Ovary (tissue), 10 donors: ENCODE measurements around the gene TBP. TPM values are rescaled to one million over a fixed set of nuclear protein-coding genes. Genes with fewer than 3 reads are reported as not detected.
A peak's percentile ranks its signal among the peaks of the same experiment; 100 is the strongest.
"Not testable (repeated sequence)": the region's sequence is repeated elsewhere in the genome, so short reads cannot be mapped to it uniquely, and the experiment has no call there.

Experiments used
- DNase-seq, 5 donors: peaks; one replicate each; pipeline ENCODE4 v3.0.0-alpha.2; 2019 to 2020
- H3K27ac ChIP-seq, 2 donors: fragments of 200-600 bp; one replicate each; pipeline versions ENCODE4 v1.5.1 to v1.8.0; 2019 to 2022
- H3K27me3 ChIP-seq: fragments of 200-600 bp; one replicate; pipeline ENCODE4 v1.8.0; 2022
- H3K36me3 ChIP-seq: fragments of 200-600 bp; sonication (generic); one replicate; pipeline ENCODE4 v1.5.1; 2019
- H3K4me1 ChIP-seq: one replicate; pipeline ENCODE4 v1.8.1; 2013; ENCODE audit warnings: mild to moderate bottlenecking, moderate library complexity; ENCODE audit not compliant: insufficient read depth
- H3K4me3 ChIP-seq: fragments of 200-600 bp; sonication (generic); one replicate; pipeline ENCODE4 v1.5.1; 2017
- H3K9me3 ChIP-seq, 2 donors: fragments of 200-600 bp in 1 of 2; sonication (generic) in 1 of 2; one replicate each; pipeline versions ENCODE4 v1.5.1 to v1.8.1; 2013 to 2019; ENCODE audit warnings: mild to moderate bottlenecking in 1 of 2, moderate library complexity in 1 of 2
- CTCF ChIP-seq, 3 donors: fragments of 450-650 bp in 2 of 3; fragments of 200-600 bp in 1 of 3; IDR thresholded peaks; one replicate each; pipeline versions ENCODE4 v1.5.1 to v1.8.0; 2016 to 2022; ENCODE audit warnings: antibody characterized with exemption in 3 of 3, mild to moderate bottlenecking in 1 of 3
- EP300 ChIP-seq: sonication (generic); formaldehyde crosslinking; IDR thresholded peaks from one replicate; pipeline ENCODE4 v1.6.1; 2017; ENCODE audit warnings: antibody characterized with exemption
- POLR2A ChIP-seq: fragments of 450-650 bp; IDR thresholded peaks from one replicate; pipeline ENCODE4 v1.6.1; 2017; ENCODE audit warnings: antibody characterized with exemption, mild to moderate bottlenecking, moderate library complexity
- WGBS, 3 donors: extraction: QIAGEN DNeasy Blood & Tissue Kit in 1 of 3; methylation state at CpG; one replicate each; pipeline versions ENCODE4 v1.1.5 to v1.1.7; 2013 to 2017; 5-methylcytosine and 5-hydroxymethylcytosine counted together
- intact Hi-C, 4 donors: fragments of 100-400 bp; cut with DNase I; formaldehyde crosslinking; loops; one replicate each; pipeline versions ENCODE4 v1.11.0 to v1.15.1; 2022 to 2023
- long read RNA-seq, 3 donors: library from polyadenylated mRNA in 2 of 3; unstranded in 2 of 3; transcript quantifications; one replicate each; pipeline ENCODE4 v2.0.0 and lab custom pipeline, GENCODE V29; 2021 to 2026
- polyA plus RNA-seq, 2 donors: library from polyadenylated mRNA; stranded (reverse); fragments of 200-250 nt in 1 of 2; fragments of 350-450 nt in 1 of 2; fragmentation: Illumina TruSeq in 1 of 2; extraction: RNeasy Lipid Tissue Mini Kit (QIAGEN cat#74804) in 1 of 2; gene quantifications; one replicate each; pipeline ENCODE4 v1.2.3, GENCODE V29; 2013 to 2014
- total RNA-seq, 7 donors: library from RNA; depleted of rRNA in 2 of 7; stranded (reverse); fragments of >200 nt in 2 of 7; fragmentation: NEBNext Ultra II Directional in 3 of 7; extraction: Animal tissue kit (Norgen Biotek cat#: 25700) in 3 of 7; gene quantifications; one replicate each; pipeline versions ENCODE4 v1.1.0 to v1.2.4, GENCODE V29; 2016 to 2023
- donor health status: DM: no; HTN: no; CAD: no; lungs with moderate emphysema.
- donor health status: DM: no; HTN: no; CAD: no.
- donor health status: Bipolar disorder and iron deficiency.
- donor health status: DM: yes; HTN: yes; CAD: no.
- donor health status: DM: no; HTN: no; CAD: no.
- donor health status: DM: yes; HTN: yes; CAD: no.

Gene TBP
- total RNA-seq (10 to 100 TPM; 12.7 to 17.0 (median 14.1) TPM), polyA plus RNA-seq (10 to 100 TPM; 11.8 to 15.8 TPM)
- long read RNA-seq, donor 1, transcript TBP-201 (8 exons, 1,861 nt), result minor isoform, 5 of 25 reads
- long read RNA-seq, donor 1, transcript TBP-202 (8 exons, 1,903 nt), result major isoform, 9 of 25 reads
- long read RNA-seq, donor 1, partial matches to known transcripts, result 4 of 25 reads
- long read RNA-seq, donor 1, other reads (novel, unspliced or antisense), result 7 of 25 reads
- long read RNA-seq, donor 2, transcript TBP-202 (8 exons, 1,903 nt), result major isoform, 8 of 15 reads
- long read RNA-seq, donor 2, partial matches to known transcripts, result 7 of 15 reads
- long read RNA-seq, donor 2, other reads (novel, unspliced or antisense), result 0 of 15 reads
- long read RNA-seq, donor 3, transcript TBP-201 (8 exons, 1,861 nt), result minor isoform, 7 of 29 reads
- long read RNA-seq, donor 3, transcript TBP-202 (8 exons, 1,903 nt), result major isoform, 12 of 29 reads
- long read RNA-seq, donor 3, partial matches to known transcripts, result 4 of 29 reads
- long read RNA-seq, donor 3, other reads (novel, unspliced or antisense), result 5 of 29 reads

- DNase-seq, result peak; percentile 95 to 98 (median 96)
- H3K4me1 ChIP-seq, result peaks cover 7% of the 10 kb centered on the region
- 0 to 2% (median 0%) methylated on average over 46 to 51 of the region's 51 CpGs for WGBS, 3 donors
- no peaks in the 10 kb centered on the region for H3K27me3 ChIP-seq
- H3K36me3 ChIP-seq, result no peaks in the 10 kb centered on the region
- intact Hi-C loops, result loop anchor here in 1 of 4 donors (5.0 kb wide), 1 partner anchor 802 kb away; the partner anchor contains the start of genes DYNLT2 and ERMARD
- H3K9me3 ChIP-seq, result no peaks in the 10 kb centered on the region
- no peak for TF ChIP-seq EP300
- peak; percentile 61 for TF ChIP-seq POLR2A
- H3K4me3 ChIP-seq, result peak within 1 kb of the TSS; percentile 84
- peak within 1 kb of the TSS; percentile 47 to 85 for H3K27ac ChIP-seq
Observed at GRCh38 chr6:170554013-170554795, at the start of gene TBP. Gene TBP, plus strand, starts transcription at chr6:170554369. Its CDS starts 2,661 bp downstream, at chr6:170557030.

- no peaks in the 10 kb centered on the region for H3K4me1 ChIP-seq
- H3K4me3 ChIP-seq, result no peak overlapping the region
- TF ChIP-seq POLR2A (no peak), CTCF (IDR thresholded peaks at IDR 0.05) (no peak)
- no peak overlapping the region for H3K27ac ChIP-seq
- DNase-seq, result no peak
- WGBS, 3 donors, result 60 to 73% (median 69%) methylated on average over 4 of the region's 4 CpGs
- H3K27me3 ChIP-seq, result no peaks in the 10 kb centered on the region
- intact Hi-C loops, result loop anchor here in 1 of 4 donors (10.0 kb wide), 1 partner anchor 540 kb away; no protein-coding TSS in a partner anchor
- no peaks in the 10 kb centered on the region for H3K36me3 ChIP-seq
- peaks cover 0 to 4% of the 10 kb centered on the region in 2 donors for H3K9me3 ChIP-seq
Observed at GRCh38 chr6:170504479-170504878, 49.7 kb upstream of the TBP start.

- intact Hi-C loops, result loop anchor here in 1 of 4 donors (10.0 kb wide), 1 partner anchor 541 kb away; no protein-coding TSS in a partner anchor
- Histone ChIP-seq H3K4me1 (no peaks in the 10 kb centered on the region), H3K36me3 (no peaks in the 10 kb centered on the region), H3K27ac (no peak overlapping the region), H3K9me3 (peaks cover 0 to 4% of the 10 kb centered on the region in 2 donors), H3K27me3 (no peaks in the 10 kb centered on the region), H3K4me3 (no peak overlapping the region)
- TF ChIP-seq POLR2A, result no peak
- no peak for TF ChIP-seq CTCF (IDR thresholded peaks at IDR 0.05)
- TF ChIP-seq EP300, result no peak
- DNase-seq, result no peak
- 45 to 47% (median 47%) methylated on average over 9 of the region's 9 CpGs for WGBS, 3 donors
Observed at GRCh38 chr6:170505306-170505705, 48.9 kb upstream of the TBP start.

GRCh38 chr6:170506446-170506845 is 47.7 kb upstream of the TBP start:
- no peaks in the 10 kb centered on the region for H3K4me1 ChIP-seq
- no peak for DNase-seq
- intact Hi-C loops, result loop anchor here in 1 of 4 donors (10.0 kb wide), 1 partner anchor 542 kb away; no protein-coding TSS in a partner anchor
- no peak overlapping the region for H3K27ac ChIP-seq
- no peak overlapping the region for H3K4me3 ChIP-seq
- no peaks in the 10 kb centered on the region for H3K27me3 ChIP-seq
- 67 to 75% (median 71%) methylated on average over 4 of the region's 4 CpGs for WGBS, 3 donors
- TF ChIP-seq CTCF (IDR thresholded peaks at IDR 0.05), result no peak
- no peak for TF ChIP-seq EP300
- TF ChIP-seq POLR2A, result no peak
- H3K36me3 ChIP-seq, result no peaks in the 10 kb centered on the region
- peaks cover 0 to 8% of the 10 kb centered on the region in 2 donors for H3K9me3 ChIP-seq

- not testable (repeated sequence) for H3K4me1 ChIP-seq, H3K4me3 ChIP-seq, DNase-seq, H3K27ac ChIP-seq, H3K9me3 ChIP-seq, H3K36me3 ChIP-seq, H3K27me3 ChIP-seq
- 69 to 83% (median 79%) methylated on average over 2 of the region's 2 CpGs for WGBS, 3 donors
- intact Hi-C loops, result loop anchor here in 1 of 4 donors (10.0 kb wide), 1 partner anchor 543 kb away; no protein-coding TSS in a partner anchor
Observed at GRCh38 chr6:170507728-170508127, 46.4 kb upstream of the TBP start.

GRCh38 chr6:170508275-170508674 is 45.9 kb upstream of the TBP start:
- intact Hi-C loops, result loop anchor here in 1 of 4 donors (10.0 kb wide), 1 partner anchor 543 kb away; no protein-coding TSS in a partner anchor
- not testable (repeated sequence) for H3K4me3 ChIP-seq, H3K4me1 ChIP-seq, H3K9me3 ChIP-seq, H3K27me3 ChIP-seq, DNase-seq, H3K36me3 ChIP-seq, H3K27ac ChIP-seq
- 14 to 82% (median 50%) methylated on average over 1 of the region's 1 CpG for WGBS, 3 donors

- not testable (repeated sequence) for H3K4me3 ChIP-seq, H3K36me3 ChIP-seq, H3K27me3 ChIP-seq, H3K27ac ChIP-seq, H3K9me3 ChIP-seq, H3K4me1 ChIP-seq, DNase-seq
- WGBS, 3 donors, result 86 to 91% (median 89%) methylated on average over 5 of the region's 5 CpGs
- intact Hi-C loops, result loop anchor here in 1 of 4 donors (10.0 kb wide), 1 partner anchor 544 kb away; no protein-coding TSS in a partner anchor
Observed at GRCh38 chr6:170508892-170509722, 45.1 kb upstream of the TBP start.
